ENCODE measurements around the gene RNF214.

Gene RNF214

DNA sequence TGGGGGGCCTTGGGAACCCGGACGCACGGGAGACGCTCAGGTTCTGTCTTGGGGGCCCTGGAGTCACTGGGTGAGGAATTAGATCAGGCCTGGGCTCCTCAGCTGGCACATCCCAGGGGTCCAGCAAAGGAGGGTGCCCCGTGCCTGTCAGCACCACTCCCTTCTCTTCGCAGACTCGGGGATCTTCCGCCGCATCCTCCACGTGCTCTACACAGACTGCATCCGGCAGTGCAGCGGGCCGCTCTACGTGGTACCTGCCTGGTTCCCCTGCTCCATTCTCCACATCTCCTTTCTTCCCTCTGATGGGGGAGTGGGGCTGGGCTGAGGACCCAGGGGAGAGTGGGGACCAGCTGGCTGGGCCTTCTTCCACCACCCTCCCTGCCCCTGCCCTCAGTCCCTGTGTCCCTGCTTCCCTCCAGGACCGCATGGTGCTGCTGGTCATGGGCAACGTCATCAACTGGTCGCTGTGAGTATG lies 40.0 kb upstream of the RNF214 start:
- no peak for DNase-seq
- peak; percentile 18 for TF ChIP-seq POLR2A (IDR thresholded peaks at IDR 0.05; ENCODE audit: low read length)
- no peak for TF ChIP-seq GATA1 (IDR thresholded peaks at IDR 0.05; ENCODE audit: low read depth, low read length)

DNA sequence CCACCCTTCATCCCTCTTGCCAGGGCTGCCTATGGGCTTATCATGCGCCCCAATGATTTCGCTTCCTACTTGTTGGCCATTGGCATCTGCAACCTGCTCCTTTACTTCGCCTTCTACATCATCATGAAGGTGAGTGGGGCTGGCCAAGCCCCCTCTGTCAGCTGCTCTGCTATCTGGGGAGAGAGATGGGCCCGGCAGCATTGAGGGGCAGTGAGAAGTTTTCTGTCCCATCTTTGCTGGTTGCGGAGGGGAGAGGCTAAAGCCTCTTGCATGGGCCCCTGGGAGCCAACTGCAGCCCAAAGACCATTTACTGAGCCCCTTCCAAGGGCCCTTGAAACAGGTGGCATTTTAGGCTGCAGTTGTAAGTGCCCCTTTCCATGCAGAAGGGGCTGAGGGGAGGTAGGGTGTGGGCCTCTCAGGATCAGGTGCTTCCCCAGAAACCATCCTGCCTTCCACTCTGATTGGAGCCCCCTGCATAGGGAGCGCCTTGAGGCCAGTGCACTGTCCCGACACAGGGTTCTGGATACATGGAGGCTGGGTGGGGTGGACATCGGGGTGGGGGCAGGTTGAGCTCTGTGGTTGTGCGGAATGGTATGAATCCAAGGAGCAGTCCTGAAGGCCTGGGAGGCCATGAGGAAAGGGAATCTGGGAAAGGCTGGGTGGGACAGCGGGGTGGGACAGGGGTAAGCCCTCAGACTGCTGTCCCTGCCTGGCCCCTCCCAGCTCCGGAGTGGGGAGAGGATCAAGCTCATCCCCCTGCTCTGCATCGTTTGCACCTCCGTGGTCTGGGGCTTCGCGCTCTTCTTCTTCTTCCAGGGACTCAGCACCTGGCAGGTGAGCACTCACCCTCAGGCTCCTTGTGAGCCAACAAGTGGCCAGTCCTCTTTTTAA lies 39.1 kb upstream of the RNF214 start:
- no peak for DNase-seq
- TF ChIP-seq POLR2A (IDR thresholded peaks at IDR 0.05; ENCODE audit: low read length): no peak
- TF ChIP-seq GATA1 (IDR thresholded peaks at IDR 0.05; ENCODE audit: low read depth, low read length): no peak

DNA sequence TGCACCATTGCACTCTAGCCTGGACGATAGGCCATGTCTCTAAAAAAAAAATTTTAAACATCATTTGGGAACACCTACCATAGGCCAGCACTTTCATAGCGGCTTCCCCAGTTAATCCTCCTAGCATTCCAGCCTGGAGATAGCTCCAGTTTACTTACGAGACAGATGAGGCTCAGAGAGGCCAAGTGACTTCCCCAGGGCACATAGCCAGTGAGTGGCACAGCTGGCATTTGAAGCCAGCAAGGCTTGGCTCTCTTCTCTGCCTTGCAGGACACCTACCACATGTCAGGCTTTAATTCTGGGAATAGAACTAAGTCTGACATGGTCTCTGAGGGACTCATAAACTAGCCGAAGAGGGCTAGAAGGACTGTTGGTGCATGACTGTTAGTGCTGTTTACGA lies 38.2 kb upstream of the RNF214 start:
- TF ChIP-seq POLR2A (IDR thresholded peaks at IDR 0.05; ENCODE audit: low read length) (no peak), GATA1 (IDR thresholded peaks at IDR 0.05; ENCODE audit: low read depth, low read length) (no peak)
- no peak for DNase-seq

DNA sequence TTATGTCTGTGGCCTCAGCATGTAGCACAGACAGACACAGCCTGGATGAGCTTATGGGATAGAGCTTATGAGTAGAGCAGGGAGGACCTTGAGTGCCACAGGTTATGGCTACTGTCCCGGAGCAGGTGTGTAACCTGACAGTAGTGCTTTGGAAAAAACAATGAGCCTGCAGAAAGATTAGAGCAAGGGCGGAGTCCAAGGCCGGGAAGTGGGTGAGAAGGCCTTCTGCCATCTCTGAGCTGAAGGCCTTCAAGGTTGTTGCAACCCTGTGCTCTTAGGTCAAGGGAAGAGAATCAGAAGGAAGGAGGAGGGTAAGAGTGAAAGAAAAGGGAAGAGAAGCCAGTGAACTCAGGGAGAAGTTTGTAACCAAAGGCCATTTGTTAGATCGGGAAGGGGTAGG lies 37.2 kb upstream of the RNF214 start:
- TF ChIP-seq GATA1 (IDR thresholded peaks at IDR 0.05; ENCODE audit: low read depth, low read length) (no peak), POLR2A (IDR thresholded peaks at IDR 0.05; ENCODE audit: low read length) (no peak)

DNA sequence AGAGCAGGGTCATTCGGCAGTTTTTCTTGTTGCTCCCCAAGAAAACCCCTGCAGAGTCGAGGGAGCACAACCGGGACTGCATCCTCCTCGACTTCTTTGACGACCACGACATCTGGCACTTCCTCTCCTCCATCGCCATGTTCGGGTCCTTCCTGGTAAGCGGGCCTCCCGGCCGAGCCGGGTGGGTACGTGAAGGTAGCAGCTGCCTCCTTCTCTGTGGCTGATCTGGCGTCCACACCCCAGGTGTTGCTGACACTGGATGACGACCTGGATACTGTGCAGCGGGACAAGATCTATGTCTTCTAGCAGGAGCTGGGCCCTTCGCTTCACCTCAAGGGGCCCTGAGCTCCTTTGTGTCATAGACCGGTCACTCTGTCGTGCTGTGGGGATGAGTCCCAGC lies 36.7 kb upstream of the RNF214 start:
- peak; percentile 4 for TF ChIP-seq POLR2A (IDR thresholded peaks at IDR 0.05; ENCODE audit: low read length)
- no peak for TF ChIP-seq GATA1 (IDR thresholded peaks at IDR 0.05; ENCODE audit: low read depth, low read length)
- DNase-seq: no peak

More for the DNA sequence above, 37.2 kb upstream of the RNF214 start:
- DNase-seq: peak in 1 of 2 experiments; percentile 15

DNA sequence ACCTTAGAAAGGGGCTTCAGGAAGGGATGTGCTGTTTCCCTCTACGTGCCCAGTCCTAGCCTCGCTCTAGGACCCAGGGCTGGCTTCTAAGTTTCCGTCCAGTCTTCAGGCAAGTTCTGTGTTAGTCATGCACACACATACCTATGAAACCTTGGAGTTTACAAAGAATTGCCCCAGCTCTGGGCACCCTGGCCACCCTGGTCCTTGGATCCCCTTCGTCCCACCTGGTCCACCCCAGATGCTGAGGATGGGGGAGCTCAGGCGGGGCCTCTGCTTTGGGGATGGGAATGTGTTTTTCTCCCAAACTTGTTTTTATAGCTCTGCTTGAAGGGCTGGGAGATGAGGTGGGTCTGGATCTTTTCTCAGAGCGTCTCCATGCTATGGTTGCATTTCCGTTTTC lies 35.5 kb upstream of the RNF214 start:
- DNase-seq: no peak
- TF ChIP-seq GATA1 (IDR thresholded peaks at IDR 0.05; ENCODE audit: low read depth, low read length) (no peak), POLR2A (IDR thresholded peaks at IDR 0.05; ENCODE audit: low read length) (no peak)

DNA sequence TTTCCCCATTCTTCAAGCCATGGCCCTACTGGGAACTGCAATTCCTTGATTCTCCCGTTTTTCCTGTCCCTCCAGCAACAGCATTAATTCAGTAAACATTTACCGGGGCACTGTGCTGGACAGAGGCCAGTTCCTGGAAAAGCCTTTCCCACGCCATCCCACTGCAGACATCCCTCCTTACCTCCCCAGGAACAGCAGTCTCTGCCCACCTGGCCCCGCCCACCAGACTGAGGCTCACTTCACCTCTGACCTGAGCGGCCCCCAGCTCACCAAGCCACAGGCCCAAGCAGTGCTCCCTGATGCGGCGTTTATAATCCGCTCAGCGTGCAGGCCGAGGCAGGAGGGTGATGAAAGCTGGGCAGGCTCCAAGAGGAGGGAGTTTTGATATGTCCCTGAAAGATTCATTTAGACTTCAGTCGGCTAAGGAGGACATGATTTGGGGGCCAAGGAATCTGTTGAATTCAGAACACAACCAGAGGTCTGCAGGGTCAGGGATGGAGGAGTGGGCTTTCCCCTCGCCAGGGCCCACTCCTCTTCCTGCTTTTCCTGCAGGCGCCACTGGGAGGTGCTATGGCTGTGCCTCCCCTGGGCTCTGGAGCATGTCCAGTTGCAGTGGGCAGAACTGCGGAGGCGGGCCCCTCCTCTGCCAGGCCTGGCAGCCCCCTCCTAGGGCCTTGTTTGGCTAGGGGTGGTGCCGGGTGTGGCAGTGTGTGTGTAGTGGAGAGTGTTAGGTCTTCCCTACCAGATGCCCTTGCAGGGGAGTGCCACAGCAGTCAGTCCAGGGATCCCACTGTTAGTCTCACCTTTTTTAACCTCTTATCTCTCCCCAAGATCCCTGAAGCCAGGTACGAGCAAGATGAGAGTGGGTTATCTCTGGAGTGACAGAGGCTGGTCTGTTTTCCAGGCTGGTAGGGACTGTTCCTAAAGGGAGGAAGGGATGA lies 34.7 kb upstream of the RNF214 start:
- no peak for TF ChIP-seq GATA1 (IDR thresholded peaks at IDR 0.05; ENCODE audit: low read depth, low read length)
- no peak for TF ChIP-seq POLR2A (IDR thresholded peaks at IDR 0.05; ENCODE audit: low read length)
- peak; percentile 25 to 35 for DNase-seq

DNA sequence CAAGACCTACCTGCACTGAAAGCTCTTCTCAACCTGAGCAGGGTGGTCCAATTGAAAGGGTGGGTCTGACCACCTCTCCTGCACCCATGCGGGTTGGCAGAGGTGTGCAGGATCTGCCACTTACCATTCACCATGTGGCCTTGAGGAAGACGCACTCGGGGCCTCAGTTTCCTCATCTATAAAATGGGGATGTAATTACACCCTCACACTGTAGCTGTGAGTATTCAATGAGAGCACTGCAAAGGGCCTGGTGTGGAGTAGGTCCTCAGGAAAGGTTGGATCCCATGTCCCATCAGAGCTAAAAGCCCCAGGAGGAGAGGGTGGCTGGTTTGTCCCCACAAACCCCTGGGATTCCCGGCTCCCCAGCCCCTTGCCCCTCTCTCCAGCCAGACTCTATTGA lies 33.9 kb upstream of the RNF214 start:
- TF ChIP-seq POLR2A (IDR thresholded peaks at IDR 0.05; ENCODE audit: low read length): no peak
- TF ChIP-seq GATA1 (IDR thresholded peaks at IDR 0.05; ENCODE audit: low read depth, low read length): no peak
- no peak for DNase-seq

DNA sequence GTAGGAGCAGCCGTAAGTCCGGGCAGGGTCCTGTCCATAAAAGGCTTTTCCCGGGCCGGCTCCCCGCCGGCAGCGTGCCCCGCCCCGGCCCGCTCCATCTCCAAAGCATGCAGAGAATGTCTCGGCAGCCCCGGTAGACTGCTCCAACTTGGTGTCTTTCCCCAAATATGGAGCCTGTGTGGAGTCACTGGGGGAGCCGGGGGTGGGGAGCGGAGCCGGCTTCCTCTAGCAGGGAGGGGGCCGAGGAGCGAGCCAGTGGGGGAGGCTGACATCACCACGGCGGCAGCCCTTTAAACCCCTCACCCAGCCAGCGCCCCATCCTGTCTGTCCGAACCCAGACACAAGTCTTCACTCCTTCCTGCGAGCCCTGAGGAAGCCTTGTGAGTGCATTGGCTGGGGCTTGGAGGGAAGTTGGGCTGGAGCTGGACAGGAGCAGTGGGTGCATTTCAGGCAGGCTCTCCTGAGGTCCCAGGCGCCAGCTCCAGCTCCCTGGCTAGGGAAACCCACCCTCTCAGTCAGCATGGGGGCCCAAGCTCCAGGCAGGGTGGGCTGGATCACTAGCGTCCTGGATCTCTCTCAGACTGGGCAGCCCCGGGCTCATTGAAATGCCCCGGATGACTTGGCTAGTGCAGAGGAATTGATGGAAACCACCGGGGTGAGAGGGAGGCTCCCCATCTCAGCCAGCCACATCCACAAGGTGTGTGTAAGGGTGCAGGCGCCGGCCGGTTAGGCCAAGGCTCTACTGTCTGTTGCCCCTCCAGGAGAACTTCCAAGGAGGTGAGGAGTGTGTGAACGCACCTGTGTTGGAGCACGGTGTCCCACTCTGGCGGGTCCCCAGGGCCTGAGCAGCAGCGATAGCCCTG lies 33.2 kb upstream of the RNF214 start, which contains the start of gene TAGLN:
TSS of gene TAGLN (plus strand) at position 318 of the 863 bp plus-strand sequence. CDS start 3,644 bp downstream, outside the sequence.
- no peak for DNase-seq
- TF ChIP-seq POLR2A (IDR thresholded peaks at IDR 0.05; ENCODE audit: low read length): no peak
- no peak for TF ChIP-seq GATA1 (IDR thresholded peaks at IDR 0.05; ENCODE audit: low read depth, low read length)

DNA sequence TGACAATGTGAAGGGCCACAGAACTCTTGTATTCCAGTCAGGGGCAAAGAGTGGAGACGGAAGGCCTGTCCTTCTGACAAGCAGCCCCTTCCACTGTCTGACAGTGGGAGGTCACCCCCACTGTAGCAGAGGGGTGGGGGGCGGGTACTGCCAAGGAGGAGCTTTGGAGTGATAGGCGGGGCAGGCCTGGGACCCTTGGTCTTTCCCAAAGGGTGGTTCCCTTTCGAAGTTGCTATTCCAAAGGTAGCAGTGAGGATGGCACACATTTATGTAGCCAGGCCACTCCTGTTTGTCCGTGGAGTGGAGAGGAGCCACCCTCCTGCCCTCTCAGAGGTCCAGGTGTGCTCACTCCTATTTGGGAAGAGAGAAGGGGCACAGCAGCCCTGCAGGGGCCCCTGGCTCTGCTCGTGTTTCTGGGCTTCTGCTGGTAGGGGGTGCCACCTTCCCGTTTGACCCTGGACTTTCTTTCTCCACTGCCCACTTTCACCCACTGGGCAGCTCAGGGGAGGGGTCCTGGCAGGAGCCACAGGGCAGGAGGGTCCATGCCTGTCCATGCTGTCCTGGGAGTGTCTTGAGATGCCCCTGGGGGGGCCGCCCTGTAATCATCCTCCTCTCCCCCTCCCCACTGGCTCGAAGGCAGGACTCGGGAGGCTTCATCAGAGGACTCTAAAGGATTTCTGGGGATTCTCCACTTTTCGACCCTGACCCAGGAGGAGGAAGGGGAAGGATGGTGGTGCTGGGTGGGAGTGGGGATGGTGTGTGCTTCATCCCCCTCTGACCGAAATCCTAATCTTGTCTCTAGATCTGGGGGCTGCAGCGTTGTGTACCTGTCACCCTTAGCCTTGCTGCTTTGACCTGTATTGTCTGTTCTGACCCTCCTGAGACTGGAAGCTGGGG lies 32.3 kb upstream of the RNF214 start:
- no peak for DNase-seq
- no peak for TF ChIP-seq GATA1 (IDR thresholded peaks at IDR 0.05; ENCODE audit: low read depth, low read length)

DNA sequence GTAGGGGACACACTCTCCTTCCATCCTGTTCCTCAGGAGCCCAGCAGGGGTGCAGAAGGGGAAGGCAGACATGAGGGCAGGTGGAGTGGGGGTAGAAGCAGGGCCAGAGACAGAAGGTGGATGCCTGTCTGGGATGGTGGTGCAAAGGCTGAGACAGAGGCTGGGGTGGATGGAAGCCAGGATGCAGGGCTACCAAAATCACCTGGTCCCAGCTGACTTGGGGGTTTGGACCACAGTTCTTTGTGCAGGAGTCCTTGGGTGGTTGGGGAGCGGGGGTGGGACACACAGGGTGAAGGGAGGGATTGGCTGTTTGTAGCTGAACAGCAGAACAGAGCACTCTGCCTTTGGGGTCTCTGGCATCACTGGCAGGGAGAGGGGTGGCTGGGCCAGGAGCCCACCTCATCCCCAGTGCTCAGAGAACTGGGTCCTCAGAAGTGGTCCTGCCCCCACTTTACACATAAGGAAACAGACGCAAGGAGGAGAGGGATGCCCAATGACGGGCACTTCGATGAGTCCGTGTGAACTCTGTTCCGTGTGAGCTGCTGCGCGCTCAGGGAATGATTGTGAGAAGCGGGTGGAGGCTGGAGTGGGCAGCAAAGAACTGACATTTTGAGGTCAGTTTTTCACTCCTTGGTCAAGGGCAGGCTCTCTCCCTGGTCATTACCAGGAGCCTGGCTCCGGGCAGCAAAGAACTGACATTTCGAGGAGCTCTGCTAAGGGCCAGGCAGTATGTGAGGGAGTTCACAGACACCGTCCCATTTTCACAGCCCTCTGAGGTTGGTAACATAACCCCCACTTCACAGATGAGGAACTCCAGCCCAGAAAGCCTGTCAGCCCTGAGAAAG lies 31.4 kb upstream of the RNF214 start:
- TF ChIP-seq POLR2A (IDR thresholded peaks at IDR 0.05; ENCODE audit: low read length) (no peak), GATA1 (IDR thresholded peaks at IDR 0.05; ENCODE audit: low read depth, low read length) (no peak)
- no peak for DNase-seq
